Neuronal stem cell (in vitro differentiated cells): ENCODE results near the gene MAP3K5.
"Not testable (repeated sequence)": the region's sequence is repeated elsewhere in the genome, so short reads cannot be mapped to it uniquely, and the experiment has no call there.

ENCODE experiments used
- DNase-seq: peaks from one replicate; pipeline ENCODE4 v3.0.0-alpha.2; 2013; ENCODE audit warnings: low spot score
- H2AFZ ChIP-seq: one replicate; pipeline ENCODE4 v1.6.1; 2013; ENCODE audit warnings: mild to moderate bottlenecking, low read length, inconsistent platforms
- H2AK5ac ChIP-seq: 2 replicates; pipeline ENCODE4 v1.6.1; 2013; ENCODE audit warnings: low read depth, mild to moderate bottlenecking, inconsistent platforms, low read length, moderate library complexity, mixed read lengths
- H2BK120ac ChIP-seq: 2 replicates; pipeline ENCODE4 v1.6.1; 2013; ENCODE audit warnings: low read depth, mild to moderate bottlenecking, inconsistent platforms, low read length, moderate library complexity, mixed read lengths
- H2BK12ac ChIP-seq: one replicate; pipeline ENCODE4 v1.6.1; 2013; ENCODE audit warnings: low read length, inconsistent platforms
- H2BK15ac ChIP-seq: 2 replicates; pipeline ENCODE4 v1.6.1; 2013; ENCODE audit warnings: mild to moderate bottlenecking, low read length, inconsistent platforms, mixed read lengths
- H2BK5ac ChIP-seq: one replicate; pipeline ENCODE4 v1.6.1; 2013; ENCODE audit warnings: inconsistent platforms, mild to moderate bottlenecking, low read length, moderate library complexity
- H3K14ac ChIP-seq: one replicate; pipeline ENCODE4 v1.6.1; 2013; ENCODE audit warnings: low read length, inconsistent platforms
- H3K18ac ChIP-seq: 2 replicates; pipeline ENCODE4 v1.6.1; 2013; ENCODE audit warnings: low read length, inconsistent platforms
- H3K23ac ChIP-seq: 2 replicates; pipeline ENCODE4 v1.6.1; 2013; ENCODE audit warnings: low read depth, mild to moderate bottlenecking, mixed read lengths, low read length, inconsistent platforms; ENCODE audit not compliant: poor library complexity
- H3K27ac ChIP-seq: replicated peaks from 3 replicates; pipeline ENCODE4 v1.5.1; 2013; ENCODE audit warnings: low read length, inconsistent platforms
- H3K27me3 ChIP-seq, 3 experiments: 2 replicates each; pipeline ENCODE4 v1.6.1; 2013; ENCODE audit warnings: low read length in 3 of 3, mild to moderate bottlenecking in 2 of 3, inconsistent platforms in 1 of 3, low read depth in 1 of 3, mixed read lengths in 1 of 3, moderate library complexity in 1 of 3; ENCODE audit not compliant: control insufficient read depth in 3 of 3, insufficient read depth in 3 of 3
- H3K36me3 ChIP-seq, 2 donors: replicated peaks in 1 of 2; 2 replicates each; pipeline ENCODE4 v1.6.1; 2013; ENCODE audit warnings: low read length in 2 of 2; ENCODE audit not compliant: control insufficient read depth in 2 of 2, insufficient read depth in 2 of 2
- H3K4ac ChIP-seq: 2 replicates; pipeline ENCODE4 v1.6.1; 2013; ENCODE audit warnings: inconsistent platforms, mild to moderate bottlenecking, low read length, moderate library complexity
- H3K4me1 ChIP-seq, 2 donors: 1 replicate in 1 of 2; 2 replicates in 1 of 2; pipeline ENCODE4 v1.6.1; 2013; ENCODE audit warnings: low read length in 2 of 2, low read depth in 1 of 2; ENCODE audit not compliant: control insufficient read depth in 2 of 2, insufficient read depth in 1 of 2
- H3K4me2 ChIP-seq: one replicate; pipeline ENCODE4 v1.6.1; 2013; ENCODE audit warnings: mild to moderate bottlenecking, low read length, inconsistent platforms; ENCODE audit not compliant: insufficient read depth, poor library complexity, severe bottlenecking
- H3K4me3 ChIP-seq, 2 donors: 2 replicates each; pipeline ENCODE4 v1.5.1; 2013; ENCODE audit warnings: low read length in 2 of 2, mild to moderate bottlenecking in 2 of 2, inconsistent platforms in 1 of 2, moderate library complexity in 1 of 2
- H3K79me1 ChIP-seq: one replicate; pipeline ENCODE4 v1.6.1; 2013; ENCODE audit warnings: low read depth, mild to moderate bottlenecking, inconsistent platforms, low read length, moderate library complexity
- H3K9ac ChIP-seq: one replicate; pipeline ENCODE4 v1.6.1; 2013; ENCODE audit warnings: mild to moderate bottlenecking, low read depth, low read length, inconsistent platforms; ENCODE audit not compliant: poor library complexity
- H3K9me3 ChIP-seq, 2 donors: replicated peaks in 1 of 2; 2 replicates each; pipeline versions ENCODE3 to v1.6.1; 2013; ENCODE audit warnings: low read length in 2 of 2, mild to moderate bottlenecking in 2 of 2, inconsistent platforms in 1 of 2, low read depth in 1 of 2, mixed read lengths in 1 of 2, moderate library complexity in 1 of 2; ENCODE audit not compliant: control insufficient read depth in 2 of 2, insufficient read depth in 1 of 2
- H4K8ac ChIP-seq: one replicate; pipeline ENCODE4 v1.6.1; 2013; ENCODE audit warnings: low read depth, mild to moderate bottlenecking, inconsistent platforms, low read length, moderate library complexity
- H4K91ac ChIP-seq: one replicate; pipeline ENCODE4 v1.6.1; 2013; ENCODE audit warnings: low read length, low read depth, mild to moderate bottlenecking, inconsistent platforms; ENCODE audit not compliant: poor library complexity
- WGBS, 2 donors: extraction: QIAGEN DNeasy Blood & Tissue Kit; methylation state at CpG; one replicate each; pipeline ENCODE4 v1.1.7; 2013; ENCODE audit warnings: missing lambda C conversion rate in 2 of 2, mixed read lengths in 1 of 2; ENCODE audit not compliant: insufficient read length in 2 of 2, insufficient replicate concordance in 1 of 2; ENCODE audit errors: extremely low coverage in 2 of 2; 5-methylcytosine and 5-hydroxymethylcytosine counted together

The MAP3K5 gene

DNA sequence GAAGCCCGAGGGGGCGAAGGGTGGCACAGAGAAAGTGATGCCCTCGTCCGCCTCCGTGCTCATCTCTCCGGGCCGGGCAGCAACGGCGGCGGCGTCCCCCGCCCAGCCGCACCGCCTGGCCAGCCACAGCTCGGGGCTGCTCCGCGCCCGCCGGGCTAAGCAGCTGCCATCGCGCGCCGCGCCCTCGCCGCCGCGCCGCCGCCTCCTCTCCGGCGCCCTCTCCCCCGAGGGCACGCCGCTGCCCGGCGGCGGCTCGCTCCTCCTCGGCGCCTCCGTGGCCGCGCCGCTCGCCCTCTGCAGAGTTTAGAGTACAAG lies 225 bp downstream of the MAP3K5 start:
- peak overlapping the region; percentile 89 for H3K23ac ChIP-seq
- no peak overlapping the region for H2BK12ac ChIP-seq
- no peaks in the 10 kb centered on the region for H3K79me1 ChIP-seq
- no peak overlapping the region for H2AK5ac ChIP-seq
- H2BK120ac ChIP-seq = no peak overlapping the region
- H3K4me2 ChIP-seq = peak overlapping the region; percentile 99
- no peak overlapping the region for H3K4ac ChIP-seq
- H3K4me1 ChIP-seq = peaks cover 2 to 3% of the 10 kb centered on the region in 2 donors
- H3K27me3 ChIP-seq = peaks cover 11 to 83% (median 28%) of the 10 kb centered on the region in 3 experiments
- peak overlapping the region; percentile 88 for H3K18ac ChIP-seq
- no peaks in the 10 kb centered on the region for H3K36me3 ChIP-seq
- no peak overlapping the region for H3K27ac ChIP-seq
- peak; percentile 35 for DNase-seq
- peak overlapping the region; percentile 43 for H3K14ac ChIP-seq
- peak overlapping the region; percentile 48 to 86 for H3K4me3 ChIP-seq
- peak overlapping the region; percentile 97 for H2AFZ ChIP-seq
- H4K8ac ChIP-seq = no peak overlapping the region
- peak overlapping the region; percentile 82 for H3K9ac ChIP-seq
- no CpG with 5 or more reads among the region's 46 CpGs for WGBS, 2 donors
- H2BK5ac ChIP-seq = peak overlapping the region; percentile 7
- H3K9me3 ChIP-seq = no peaks in the 10 kb centered on the region
- no peak overlapping the region for H4K91ac ChIP-seq
- no peak overlapping the region for H2BK15ac ChIP-seq

GRCh38 chr6:136791296-136792094 lies 782 bp downstream of the MAP3K5 start:
- H3K27me3 ChIP-seq = peaks cover 11 to 86% (median 28%) of the 10 kb centered on the region in 3 experiments
- peak; percentile 18 for DNase-seq

DNA sequence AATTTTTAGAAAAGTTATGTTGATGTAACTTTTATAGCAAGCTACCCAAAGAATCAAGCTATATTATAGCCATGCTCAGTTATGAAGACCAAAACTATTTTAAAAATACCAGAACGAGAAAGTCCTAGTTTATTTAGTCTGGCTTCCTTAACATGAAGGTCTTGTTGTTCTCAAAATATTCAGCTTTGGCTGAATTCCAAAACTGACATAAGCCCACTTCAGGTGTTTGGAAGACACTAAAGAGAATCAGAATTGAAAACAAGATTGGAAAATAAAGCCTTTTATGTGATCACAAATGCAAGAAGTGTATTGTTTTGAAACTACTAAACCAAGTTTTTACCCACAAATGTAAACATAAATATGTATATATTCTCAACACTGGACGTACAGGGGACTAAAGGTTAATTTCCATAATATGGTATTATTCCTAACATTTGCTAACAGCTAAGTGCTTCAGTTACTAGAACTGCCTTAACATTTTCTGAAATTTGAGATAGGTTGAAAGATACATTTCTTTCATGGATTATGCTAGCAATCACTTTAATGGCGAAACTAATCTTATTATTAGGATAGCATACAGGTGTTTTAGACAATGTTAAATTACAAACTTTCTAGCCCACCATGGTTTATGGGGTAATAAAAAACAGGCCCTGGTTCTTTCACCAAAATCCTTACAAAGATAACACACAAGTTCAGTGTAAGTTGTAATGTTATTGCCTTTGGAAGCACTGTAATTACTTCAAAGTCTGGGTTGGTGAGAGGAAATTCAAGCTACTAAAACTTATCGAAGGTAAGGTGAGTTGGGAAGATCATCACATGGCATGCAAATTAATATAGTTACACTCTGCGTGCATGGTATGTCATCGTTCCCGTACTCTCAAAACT lies 1.6 kb downstream of the MAP3K5 start:
- H3K27ac ChIP-seq = no peak overlapping the region
- H3K9ac ChIP-seq = no peak overlapping the region
- H4K8ac ChIP-seq = no peak overlapping the region
- H2BK5ac ChIP-seq = no peak overlapping the region
- H3K27me3 ChIP-seq = peaks cover 11 to 79% (median 28%) of the 10 kb centered on the region in 3 experiments
- no peak overlapping the region for H3K23ac ChIP-seq
- H2AK5ac ChIP-seq = no peak overlapping the region
- H2AFZ ChIP-seq = no peak overlapping the region
- H3K18ac ChIP-seq = no peak overlapping the region
- no CpG with 5 or more reads among the region's 7 CpGs for WGBS, 2 donors
- no peak overlapping the region for H4K91ac ChIP-seq
- H3K4ac ChIP-seq = no peak overlapping the region
- H3K4me3 ChIP-seq = no peak overlapping the region
- no peaks in the 10 kb centered on the region for H3K79me1 ChIP-seq
- H3K4me1 ChIP-seq = peaks cover 2 to 3% of the 10 kb centered on the region in 2 donors
- no peak overlapping the region for H3K4me2 ChIP-seq
- H3K14ac ChIP-seq = no peak overlapping the region
- no peak overlapping the region for H2BK12ac ChIP-seq
- H2BK120ac ChIP-seq = no peak overlapping the region
- DNase-seq = no peak
- H2BK15ac ChIP-seq = no peak overlapping the region
- no peaks in the 10 kb centered on the region for H3K36me3 ChIP-seq
- no peaks in the 10 kb centered on the region for H3K9me3 ChIP-seq

More at GRCh38 chr6:136791296-136792094, 782 bp downstream of the MAP3K5 start:
- Histone ChIP-seq H3K36me3 (no peaks in the 10 kb centered on the region), H2AFZ (peak overlapping the region; percentile 97), H3K27ac (no peak overlapping the region), H4K91ac (no peak overlapping the region), H4K8ac (no peak overlapping the region), H2BK5ac (peak overlapping the region; percentile 7), H3K18ac (peak overlapping the region; percentile 54), H3K23ac (peak overlapping the region; percentile 50), H2AK5ac (no peak overlapping the region), H3K4me1 (peaks cover 2 to 3% of the 10 kb centered on the region in 2 donors), H3K9ac (peak overlapping the region; percentile 82), H3K79me1 (no peaks in the 10 kb centered on the region), H2BK12ac (no peak overlapping the region), H3K9me3 (no peaks in the 10 kb centered on the region), H2BK120ac (no peak overlapping the region), H3K14ac (peak overlapping the region; percentile 43), H3K4me3 (peak overlapping the region; percentile 48 to 86), H3K4me2 (peak overlapping the region; percentile 99), H2BK15ac (no peak overlapping the region), H3K4ac (no peak overlapping the region)
- no CpG with 5 or more reads among the region's 62 CpGs for WGBS, 2 donors

GRCh38 chr6:136789440-136789839 lies 2.8 kb downstream of the MAP3K5 start:
- H3K4me3 ChIP-seq, H2BK12ac ChIP-seq, H2BK120ac ChIP-seq, H3K4me1 ChIP-seq, H3K9ac ChIP-seq, H2BK5ac ChIP-seq, H3K23ac ChIP-seq, H4K91ac ChIP-seq, H3K36me3 ChIP-seq, H4K8ac ChIP-seq, H2AFZ ChIP-seq, H2BK15ac ChIP-seq, H3K79me1 ChIP-seq, H3K4me2 ChIP-seq, H3K18ac ChIP-seq, DNase-seq, H3K14ac ChIP-seq, H3K27ac ChIP-seq, H3K4ac ChIP-seq, H3K9me3 ChIP-seq, H2AK5ac ChIP-seq: not testable (repeated sequence)
- WGBS, 2 donors = no CpG with 5 or more reads among the region's 3 CpGs
- H3K27me3 ChIP-seq = peaks cover 11 to 74% (median 28%) of the 10 kb centered on the region in 3 experiments
